Astrocyte (in vitro differentiated cells and primary cell): ENCODE data around the gene ZBTB22.

ENCODE experiments used
- CTCF ChIP-seq: IDR thresholded peaks from 2 replicates; pipeline ENCODE4 v1.5.1; 2011; ENCODE audit warnings: low read depth, mild to moderate bottlenecking, inconsistent platforms, low read length, moderate library complexity; ENCODE audit not compliant: insufficient read depth
- EZH2 ChIP-seq: IDR thresholded peaks from 2 replicates; pipeline ENCODE4 v1.6.1; 2012; ENCODE audit warnings: mild to moderate bottlenecking, low read length, inconsistent platforms; ENCODE audit not compliant: insufficient read depth

GRCh38 chr6:33296797-33297405 lies 20.6 kb downstream of the ZBTB22 start:
- TF ChIP-seq CTCF (no peak), EZH2 (no peak)
